ENCODE measurements around the gene AHCY. TPM values are rescaled to one million over a fixed set of nuclear protein-coding genes. Genes with fewer than 3 reads are reported as not detected.
"Not testable (repeated sequence)": the region's sequence is repeated elsewhere in the genome, so short reads cannot be mapped to it uniquely, and the experiment has no call there.

Gene AHCY
- total RNA-seq, 2 experiments from 2014 or later, result 16.7 to 16.9 TPM

DNA sequence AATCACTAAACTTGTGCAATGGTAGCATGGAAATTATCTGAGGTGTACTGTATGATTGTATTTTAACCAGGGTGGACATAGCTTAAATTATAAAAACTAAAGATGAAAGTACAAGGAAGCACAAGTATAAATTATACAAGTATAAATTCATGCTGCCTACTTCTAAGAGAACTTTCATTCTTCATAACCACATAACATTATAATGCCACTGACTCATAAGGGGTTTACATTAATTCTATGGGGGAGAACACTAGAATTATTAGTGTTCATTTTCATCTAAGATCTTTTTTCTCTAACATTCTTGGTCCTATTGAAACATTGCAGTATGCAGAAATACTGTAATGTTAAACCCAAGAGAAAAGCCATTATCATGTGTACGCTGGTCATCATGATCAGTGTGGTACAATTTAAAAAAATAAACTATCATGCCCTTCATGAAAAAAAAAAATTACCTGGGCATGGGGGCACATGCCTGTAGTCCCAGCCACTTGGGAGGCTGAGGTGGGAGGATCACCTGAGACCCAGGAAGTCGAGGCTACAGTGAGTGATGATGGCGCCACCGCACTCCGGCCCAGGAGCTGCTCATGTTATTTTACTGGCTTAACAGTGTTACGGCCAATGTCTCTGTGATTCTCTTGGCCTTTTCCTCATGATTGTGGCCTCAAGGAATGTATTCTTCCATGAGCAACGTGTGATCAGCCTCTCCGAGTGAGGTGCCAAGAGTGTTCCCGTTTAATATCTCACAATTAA, 25.9 kb upstream of the AHCY start:
- Mint-ChIP-seq H3K4me1 (ENCODE audit: low read depth) (no peaks in the 10 kb centered on the region), H3K4me3 (no peak overlapping the region), H3K27ac (no peak overlapping the region), H3K36me3 (ENCODE audit: low read depth) (no peaks in the 10 kb centered on the region), H3K9me3 (no peaks in the 10 kb centered on the region), H3K27me3 (no peaks in the 10 kb centered on the region)
- Histone ChIP-seq H3K9me3 (ENCODE audit: control insufficient read depth in 1 of 2, insufficient read depth in 1 of 2, low read length in 2 of 2) (no peaks in the 10 kb centered on the region), H3K4me3 (ENCODE audit: low read length) (no peak overlapping the region), H3K27me3 (ENCODE audit: control insufficient read depth in 1 of 2, insufficient read depth in 2 of 2, low read length in 2 of 2) (no peaks in the 10 kb centered on the region), H3K36me3 (ENCODE audit: insufficient read depth, low read length) (no peaks in the 10 kb centered on the region), H3K27ac (ENCODE audit: low read depth in 1 of 2, low read length in 2 of 2) (no peak overlapping the region), H3K4me1 (ENCODE audit: insufficient read depth, low read length) (no peaks in the 10 kb centered on the region)
- ChIA-PET CTCF (no interaction called here), POLR2A (no interaction called here)
- TF ChIP-seq, protein P1, sequence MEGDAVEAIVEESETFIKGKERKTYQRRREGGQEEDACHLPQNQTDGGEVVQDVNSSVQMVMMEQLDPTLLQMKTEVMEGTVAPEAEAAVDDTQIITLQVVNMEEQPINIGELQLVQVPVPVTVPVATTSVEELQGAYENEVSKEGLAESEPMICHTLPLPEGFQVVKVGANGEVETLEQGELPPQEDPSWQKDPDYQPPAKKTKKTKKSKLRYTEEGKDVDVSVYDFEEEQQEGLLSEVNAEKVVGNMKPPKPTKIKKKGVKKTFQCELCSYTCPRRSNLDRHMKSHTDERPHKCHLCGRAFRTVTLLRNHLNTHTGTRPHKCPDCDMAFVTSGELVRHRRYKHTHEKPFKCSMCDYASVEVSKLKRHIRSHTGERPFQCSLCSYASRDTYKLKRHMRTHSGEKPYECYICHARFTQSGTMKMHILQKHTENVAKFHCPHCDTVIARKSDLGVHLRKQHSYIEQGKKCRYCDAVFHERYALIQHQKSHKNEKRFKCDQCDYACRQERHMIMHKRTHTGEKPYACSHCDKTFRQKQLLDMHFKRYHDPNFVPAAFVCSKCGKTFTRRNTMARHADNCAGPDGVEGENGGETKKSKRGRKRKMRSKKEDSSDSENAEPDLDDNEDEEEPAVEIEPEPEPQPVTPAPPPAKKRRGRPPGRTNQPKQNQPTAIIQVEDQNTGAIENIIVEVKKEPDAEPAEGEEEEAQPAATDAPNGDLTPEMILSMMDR (IDR thresholded peaks at IDR 0.05), result no peak
- intact Hi-C loops (cut with DNase I, micrococcal nuclease), result no loop called here
- no peak for DNase-seq
- ATAC-seq (ENCODE audit: poor library complexity), result no peak

DNA sequence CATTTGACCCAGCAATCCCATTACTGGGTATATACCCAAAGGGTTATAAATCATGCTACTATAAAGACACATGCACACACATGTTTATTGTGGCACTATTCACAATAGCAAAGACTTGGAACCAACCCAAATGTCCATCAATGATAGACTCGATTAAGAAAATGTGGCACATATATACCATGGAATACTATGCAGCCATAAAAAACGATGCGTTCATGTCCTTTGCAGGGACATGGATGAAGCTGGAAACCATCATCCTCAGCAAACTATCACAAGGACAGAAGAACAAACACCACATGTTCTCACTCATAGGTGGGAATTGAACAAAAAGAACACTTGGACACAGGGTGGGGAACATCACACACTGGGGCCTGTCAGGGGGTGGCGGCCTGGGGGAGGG, 25.1 kb upstream of the AHCY start:
- H3K4me1 Mint-ChIP-seq (ENCODE audit: low read depth); H3K9me3 Mint-ChIP-seq; H3K36me3 ChIP-seq (ENCODE audit: insufficient read depth, low read length); H3K27ac Mint-ChIP-seq; ATAC-seq (ENCODE audit: poor library complexity); H3K4me3 ChIP-seq (ENCODE audit: low read length); H3K27me3 ChIP-seq (ENCODE audit: control insufficient read depth in 1 of 2, insufficient read depth in 2 of 2, low read length in 2 of 2); H3K27ac ChIP-seq (ENCODE audit: low read depth in 1 of 2, low read length in 2 of 2); intact Hi-C loops (cut with DNase I, micrococcal nuclease); POLR2A ChIA-PET; CTCF ChIA-PET; H3K36me3 Mint-ChIP-seq (ENCODE audit: low read depth); H3K4me3 Mint-ChIP-seq; H3K9me3 ChIP-seq (ENCODE audit: control insufficient read depth in 1 of 2, insufficient read depth in 1 of 2, low read length in 2 of 2); DNase-seq; H3K4me1 ChIP-seq (ENCODE audit: insufficient read depth, low read length); H3K27me3 Mint-ChIP-seq: not testable (repeated sequence)

DNA sequence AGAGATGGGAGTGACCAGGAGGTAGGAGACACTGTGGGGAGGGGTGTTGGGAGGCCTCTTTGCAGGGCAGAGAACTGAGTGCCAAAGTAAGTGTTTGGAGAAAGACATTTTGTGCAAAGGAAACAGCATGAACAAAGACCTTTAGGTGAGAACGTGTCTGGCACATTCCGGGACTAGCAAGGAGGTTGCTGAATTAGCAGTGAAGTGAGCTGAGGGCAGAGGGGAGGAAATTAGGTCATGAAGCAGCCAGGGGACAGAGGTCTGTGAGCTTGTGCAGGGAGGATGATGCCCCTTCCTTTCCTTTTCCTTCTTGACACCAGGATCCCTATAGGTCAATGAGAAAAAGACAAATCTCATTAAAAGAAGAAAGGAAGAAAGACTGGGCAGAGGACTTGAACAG, 21.4 kb upstream of the AHCY start:
- no peaks in the 10 kb centered on the region for H3K9me3 Mint-ChIP-seq
- Histone ChIP-seq H3K9me3 (ENCODE audit: control insufficient read depth in 1 of 2, insufficient read depth in 1 of 2, low read length in 2 of 2) (no peaks in the 10 kb centered on the region), H3K4me1 (ENCODE audit: insufficient read depth, low read length) (no peaks in the 10 kb centered on the region), H3K27ac (ENCODE audit: low read depth in 1 of 2, low read length in 2 of 2) (no peak overlapping the region), H3K36me3 (ENCODE audit: insufficient read depth, low read length) (no peaks in the 10 kb centered on the region), H3K4me3 (ENCODE audit: low read length) (no peak overlapping the region), H3K27me3 (ENCODE audit: control insufficient read depth in 1 of 2, insufficient read depth in 2 of 2, low read length in 2 of 2) (no peaks in the 10 kb centered on the region)
- no peak for ATAC-seq (ENCODE audit: poor library complexity)
- POLR2A ChIA-PET, result no interaction called here
- DNase-seq, result peak in 1 of 14 experiments; percentile 7
- CTCF ChIA-PET, result interaction anchor here (0.5 to 2.2 kb wide), 2 partner anchors 12 to 73 kb away, joined by 3 to 6 read pairs; no protein-coding TSS in a partner anchor
- intact Hi-C loops (cut with DNase I, micrococcal nuclease), result no loop called here
- H3K36me3 Mint-ChIP-seq (ENCODE audit: low read depth), result no peaks in the 10 kb centered on the region
- H3K4me1 Mint-ChIP-seq (ENCODE audit: low read depth), result no peaks in the 10 kb centered on the region
- TF ChIP-seq, protein P1 (IDR thresholded peaks at IDR 0.05), result no peak
- no peak overlapping the region for H3K27ac Mint-ChIP-seq
- peaks cover 15% of the 10 kb centered on the region for H3K27me3 Mint-ChIP-seq
- H3K4me3 Mint-ChIP-seq, result no peak overlapping the region

All from CD4-positive, alpha-beta T cell (primary cell).